T-cell (primary cell): ENCODE results near the gene ZNF200. TPM values are rescaled to one million over a fixed set of nuclear protein-coding genes. Genes with fewer than 3 reads are reported as not detected.

Experiments used
- ATAC-seq, 4 experiments: fragments of 200-7000 bp in 3 of 4; fragments of 150-1000 bp in 1 of 4; cut with Tn5 transposase; replicated peaks in 1 of 4; 1 replicate in 3 of 4; 2 replicates in 1 of 4; pipeline ENCODE4 v1.10.0; 2021; ENCODE audit warnings: moderate library complexity in 3 of 4, mild to moderate bottlenecking in 2 of 4, moderate number of reproducible peaks in 1 of 4
- CTCF ChIA-PET, 2 donors: fragments of 300-600 bp; sonication (Branson Sonifier 250); formaldehyde crosslinking; loops; one replicate each; lab custom pipeline; 2022; ENCODE audit warnings: antibody characterized with exemption in 2 of 2; lab: Charles Lee
- POLR2A ChIA-PET, 2 donors: fragments of 300-600 bp; sonication (Branson Sonifier 250); formaldehyde crosslinking; loops; one replicate each; lab custom pipeline; 2022; ENCODE audit warnings: antibody characterized with exemption in 2 of 2; lab: Charles Lee
- DNase-seq, 35 experiments: peaks; one replicate each; pipeline versions ENCODE4 v3.0.0 to v3.0.0-alpha.2; 2013 to 2023
- H3K27ac ChIP-seq: one replicate; pipeline ENCODE4 v1.5.1; 2013; ENCODE audit warnings: low read length
- H3K27me3 ChIP-seq, 2 experiments: replicated peaks in 1 of 2; 1 replicate in 1 of 2; 2 replicates in 1 of 2; pipeline versions ENCODE4 v1.6.1 to v1.7.0; 2013; ENCODE audit warnings: low read length in 1 of 2, mixed read lengths in 1 of 2; ENCODE audit not compliant: control insufficient read depth in 2 of 2, insufficient read depth in 2 of 2; ENCODE audit errors: extremely low read depth in 1 of 2
- H3K36me3 ChIP-seq, 2 donors: 1 replicate in 1 of 2; 2 replicates in 1 of 2; pipeline versions ENCODE4 v1.6.1 to v1.7.0; 2013; ENCODE audit warnings: low read length in 1 of 2; ENCODE audit not compliant: control insufficient read depth in 2 of 2, insufficient read depth in 1 of 2; ENCODE audit errors: extremely low read depth in 1 of 2
- H3K4me1 ChIP-seq, 2 experiments: 1 replicate in 1 of 2; 2 replicates in 1 of 2; pipeline versions ENCODE4 v1.6.1 to v1.7.0; 2013; ENCODE audit warnings: low read length in 2 of 2, mixed read lengths in 1 of 2; ENCODE audit not compliant: insufficient read depth in 2 of 2, control insufficient read depth in 1 of 2; ENCODE audit errors: extremely low read depth in 1 of 2
- H3K4me3 ChIP-seq, 2 donors: 1 replicate in 1 of 2; 2 replicates in 1 of 2; pipeline versions ENCODE4 v1.5.1 to v1.7.0; 2013; ENCODE audit warnings: mild to moderate bottlenecking in 2 of 2, low read length in 1 of 2, moderate library complexity in 1 of 2; ENCODE audit not compliant: control insufficient read depth in 1 of 2; ENCODE audit errors: extremely low read depth in 1 of 2
- H3K9me3 ChIP-seq: 2 replicates; pipeline ENCODE4 v1.7.0; 2013
- H3K27ac Mint-ChIP-seq, 2 donors: one replicate each; pipeline ENCODE4 v1.8.0; 2020 to 2021; ENCODE audit warnings: mild to moderate bottlenecking in 2 of 2, mixed read lengths in 2 of 2
- H3K27me3 Mint-ChIP-seq, 2 donors: one replicate each; pipeline ENCODE4 v1.8.0; 2021 to 2022; ENCODE audit warnings: mixed read lengths in 2 of 2
- H3K36me3 Mint-ChIP-seq: one replicate; pipeline ENCODE4 v1.8.0; 2021; ENCODE audit warnings: mixed read lengths
- H3K4me1 Mint-ChIP-seq, 3 donors: one replicate each; pipeline ENCODE4 v1.8.0; 2020 to 2022; ENCODE audit warnings: mixed read lengths in 3 of 3, mild to moderate bottlenecking in 1 of 3
- H3K4me3 Mint-ChIP-seq, 3 donors: one replicate each; pipeline ENCODE4 v1.8.0; 2020 to 2022; ENCODE audit warnings: mild to moderate bottlenecking in 3 of 3, mixed read lengths in 3 of 3, moderate library complexity in 3 of 3
- H3K9me3 Mint-ChIP-seq, 3 donors: one replicate each; pipeline ENCODE4 v1.8.0; 2020 to 2022; ENCODE audit warnings: mixed read lengths in 3 of 3
- WGBS: methylation state at CpG from one replicate; pipeline ENCODE4 v1.1.5; 2013; ENCODE audit warnings: missing lambda C conversion rate; ENCODE audit not compliant: insufficient coverage; 5-methylcytosine and 5-hydroxymethylcytosine counted together
- total RNA-seq, 35 experiments: library from RNA in 6 of 35; stranded (reverse) in 6 of 35; fragments of 120-200 nt in 1 of 35; gene quantifications; one replicate each; pipeline versions ENCODE4 v1.2.1 to v1.2.4 and lab custom pipeline; 2013 to 2026

The ZNF200 gene
- total RNA-seq, 5 donors from 2014 or later (not counting 1 experiment from before 2014, with no cell fraction given): 7.6 to 21.3 (median 20.1) TPM

- ChIA-PET POLR2A (no interaction called here), CTCF (no interaction called here)
- H3K9me3 ChIP-seq: no peaks in the 10 kb centered on the region
- H3K4me1 Mint-ChIP-seq: peaks cover 33 to 51% (median 46%) of the 10 kb centered on the region in 3 donors
- H3K27me3 ChIP-seq: no peaks in the 10 kb centered on the region
- WGBS: 59% methylated on average over 10 of the region's 11 CpGs
- peaks cover 3 to 14% (median 6%) of the 10 kb centered on the region in 3 donors for H3K9me3 Mint-ChIP-seq
- H3K4me3 ChIP-seq: peak overlapping the region; percentile 4 to 36
- H3K4me3 Mint-ChIP-seq: peak overlapping the region; percentile 62 to 73 (median 63)
- peak overlapping the region; percentile 92 for H3K27ac ChIP-seq
- ATAC-seq (peak in 3 of 4 experiments; percentile 10 to 39 (median 15)), DNase-seq (peak in 12 of 35 experiments; percentile 11 to 39 (median 25))
- H3K36me3 Mint-ChIP-seq: peaks cover 3% of the 10 kb centered on the region
- H3K27me3 Mint-ChIP-seq: no peaks in the 10 kb centered on the region
- H3K36me3 ChIP-seq: no peaks in the 10 kb centered on the region
- H3K27ac Mint-ChIP-seq: peak overlapping the region; percentile 96 to 98
- H3K4me1 ChIP-seq: peaks cover 15 to 43% of the 10 kb centered on the region in 2 experiments
Observed at GRCh38 chr16:3215601-3216262, 19.2 kb downstream of the ZNF200 start.

- Mint-ChIP-seq H3K4me3 (peak overlapping the region; percentile 62 to 73 (median 63)), H3K4me1 (peaks cover 33 to 51% (median 46%) of the 10 kb centered on the region in 3 donors), H3K27ac (peak overlapping the region; percentile 96 to 98), H3K36me3 (peaks cover 3% of the 10 kb centered on the region), H3K9me3 (peaks cover 3 to 14% (median 6%) of the 10 kb centered on the region in 3 donors), H3K27me3 (no peaks in the 10 kb centered on the region)
- POLR2A ChIA-PET: no interaction called here
- Histone ChIP-seq H3K4me3 (peak overlapping the region in 1 of 2 donors; percentile 4), H3K27ac (peak overlapping the region; percentile 92), H3K4me1 (peaks cover 15 to 43% of the 10 kb centered on the region in 2 experiments), H3K27me3 (no peaks in the 10 kb centered on the region), H3K9me3 (no peaks in the 10 kb centered on the region), H3K36me3 (no peaks in the 10 kb centered on the region)
- CTCF ChIA-PET: no interaction called here
- WGBS: 0% methylated on average over 4 of the region's 7 CpGs
- DNase-seq (peak in 28 of 35 experiments; percentile 3 to 78 (median 52)), ATAC-seq (peak; percentile 90 to 94 (median 92))
Observed at GRCh38 chr16:3214904-3215600, 19.9 kb downstream of the ZNF200 start.

GRCh38 chr16:3212567-3212966, 22.4 kb downstream of the ZNF200 start:
- Histone ChIP-seq H3K4me3 (no peak overlapping the region), H3K36me3 (no peaks in the 10 kb centered on the region), H3K27ac (no peak overlapping the region), H3K27me3 (peaks cover 0 to 3% of the 10 kb centered on the region in 2 experiments), H3K4me1 (peaks cover 15 to 37% of the 10 kb centered on the region in 2 experiments), H3K9me3 (no peaks in the 10 kb centered on the region)
- Mint-ChIP-seq H3K36me3 (peaks cover 3% of the 10 kb centered on the region), H3K27me3 (no peaks in the 10 kb centered on the region), H3K27ac (peak overlapping the region in 1 of 2 donors; percentile 70), H3K4me3 (peak overlapping the region in 1 of 3 donors; percentile 57), H3K4me1 (peaks cover 31 to 46% (median 40%) of the 10 kb centered on the region in 3 donors), H3K9me3 (peaks cover 3 to 14% (median 5%) of the 10 kb centered on the region in 3 donors)
- ChIA-PET CTCF (no interaction called here), POLR2A (no interaction called here)
- ATAC-seq: no peak
- DNase-seq: no peak
- 100% methylated on average over 1 of the region's 1 CpG for WGBS

GRCh38 chr16:3212006-3212405, 23.0 kb downstream of the ZNF200 start:
- Mint-ChIP-seq H3K36me3 (peaks cover 3% of the 10 kb centered on the region), H3K9me3 (peaks cover 3 to 16% (median 5%) of the 10 kb centered on the region in 3 donors), H3K27ac (peak overlapping the region in 1 of 2 donors; percentile 46), H3K27me3 (no peaks in the 10 kb centered on the region), H3K4me1 (peaks cover 28 to 45% (median 38%) of the 10 kb centered on the region in 3 donors), H3K4me3 (no peak overlapping the region)
- Histone ChIP-seq H3K36me3 (no peaks in the 10 kb centered on the region), H3K4me1 (peaks cover 15 to 32% of the 10 kb centered on the region in 2 experiments), H3K27ac (no peak overlapping the region), H3K27me3 (peaks cover 0 to 3% of the 10 kb centered on the region in 2 experiments), H3K4me3 (no peak overlapping the region), H3K9me3 (no peaks in the 10 kb centered on the region)
- ATAC-seq: no peak
- WGBS: 95% methylated on average over 3 of the region's 3 CpGs
- DNase-seq: no peak
- ChIA-PET CTCF (no interaction called here), POLR2A (no interaction called here)

- Mint-ChIP-seq H3K4me3 (no peak overlapping the region), H3K9me3 (peaks cover 0 to 16% (median 9%) of the 10 kb centered on the region in 3 donors), H3K36me3 (peaks cover 4% of the 10 kb centered on the region), H3K27ac (no peak overlapping the region), H3K27me3 (peaks cover 4 to 12% of the 10 kb centered on the region in 2 donors), H3K4me1 (peaks cover 0 to 7% (median 5%) of the 10 kb centered on the region in 3 donors)
- POLR2A ChIA-PET: interaction anchor here in 1 of 2 donors (0.6 kb wide), 1 partner anchor 10 kb away, joined by 4 read pairs; no protein-coding TSS in a partner anchor
- ATAC-seq (no peak), DNase-seq (no peak)
- Histone ChIP-seq H3K9me3 (no peaks in the 10 kb centered on the region), H3K36me3 (no peaks in the 10 kb centered on the region), H3K4me3 (no peak overlapping the region), H3K27me3 (peaks cover 0 to 3% of the 10 kb centered on the region in 2 experiments), H3K4me1 (no peaks in the 10 kb centered on the region), H3K27ac (no peak overlapping the region)
- CTCF ChIA-PET: interaction anchor here (0.7 kb wide), 2 partner anchors 16 to 39 kb away, joined by 3 to 4 read pairs; no protein-coding TSS in a partner anchor
- WGBS: 84% methylated on average over 9 of the region's 19 CpGs
Observed at GRCh38 chr16:3207086-3207953, 27.6 kb downstream of the ZNF200 start.
